EL (cell line): ENCODE results near the gene ADAP2.
"Not testable (repeated sequence)": the region's sequence is repeated elsewhere in the genome, so short reads cannot be mapped to it uniquely, and the experiment has no call there.

Source experiments
- DNase-seq: peaks from one replicate; pipeline ENCODE4 v3.0.0-alpha.2; 2016

ADAP2 gene

DNA sequence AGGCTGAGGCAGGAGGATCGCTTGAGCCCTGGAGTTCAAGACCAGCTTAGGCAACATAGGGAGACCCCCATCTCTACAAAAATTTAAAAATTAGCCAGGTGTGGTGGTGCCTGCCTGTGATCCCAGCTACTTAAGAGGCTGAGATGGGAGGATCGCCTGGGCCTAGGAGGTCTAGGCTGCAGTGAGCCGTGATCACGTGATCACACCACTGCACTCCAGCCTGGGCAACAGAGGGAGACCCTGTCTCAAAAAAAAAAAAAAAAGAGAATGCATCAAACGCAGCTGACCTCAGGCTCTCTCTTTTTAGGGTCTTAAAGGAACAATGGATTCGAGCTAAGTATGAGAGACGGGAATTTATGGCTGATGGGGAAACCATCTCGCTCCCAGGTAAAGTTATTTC, 9.8 kb downstream of the ADAP2 start:
- not testable (repeated sequence) for DNase-seq

- no peak for DNase-seq
These were observed 12.2 kb downstream of the ADAP2 start for GRCh38 chr17:30933966-30934365.

DNA sequence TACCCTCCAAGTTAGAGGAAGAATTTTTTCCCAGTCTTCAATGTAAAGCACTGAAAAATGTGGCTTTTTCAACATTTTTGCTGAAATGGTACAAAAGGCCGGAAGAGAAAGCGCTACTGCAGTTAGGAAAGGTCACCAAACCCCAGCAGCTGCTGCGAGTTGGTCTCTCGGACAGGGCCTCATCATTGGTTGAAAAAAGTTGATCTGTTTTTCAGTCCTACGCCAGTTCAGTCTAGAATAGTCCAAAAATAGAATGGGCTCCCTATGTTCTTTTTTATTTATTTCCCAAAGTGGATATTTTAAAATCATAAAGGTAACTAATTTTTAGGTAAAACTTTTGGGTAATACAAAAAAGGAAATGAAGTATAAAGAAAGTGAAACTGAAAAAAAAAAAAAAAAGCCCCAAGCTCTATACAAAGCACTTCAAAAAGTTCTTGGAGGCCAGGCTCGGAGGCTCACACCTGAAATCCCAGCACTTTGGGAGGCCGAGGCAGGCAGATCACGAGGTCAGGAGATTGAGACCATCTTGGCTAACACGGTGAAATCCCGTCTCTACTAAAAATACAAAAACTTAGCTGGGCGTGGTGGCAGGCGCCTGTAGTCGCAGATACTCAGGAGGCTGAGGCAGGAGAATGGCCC, 17.4 kb downstream of the ADAP2 start:
- no peak for DNase-seq

- peak; percentile 42 for DNase-seq
These were observed 20.7 kb downstream of the ADAP2 start for GRCh38 chr17:30942308-30943079.

DNA sequence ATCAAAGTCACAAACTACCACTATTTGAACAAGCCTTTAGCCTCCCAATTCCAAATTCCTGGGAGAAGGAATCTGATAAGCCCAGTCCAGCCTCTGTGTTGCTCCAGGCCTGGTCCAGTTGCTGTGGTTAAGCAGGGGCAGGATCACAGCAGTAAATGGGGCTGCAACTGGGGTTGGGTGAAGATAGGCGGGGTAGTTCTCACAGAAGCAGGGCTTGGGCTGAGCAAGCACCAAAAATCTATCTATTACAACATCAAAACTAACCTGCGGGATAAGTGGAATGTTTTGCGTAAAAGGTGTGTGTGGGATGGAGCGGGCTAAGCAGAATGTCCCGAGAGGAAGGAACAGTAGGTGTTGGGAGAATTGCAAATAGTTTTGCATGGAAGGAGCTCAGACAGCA, 26.1 kb downstream of the ADAP2 start:
- no peak for DNase-seq

DNA sequence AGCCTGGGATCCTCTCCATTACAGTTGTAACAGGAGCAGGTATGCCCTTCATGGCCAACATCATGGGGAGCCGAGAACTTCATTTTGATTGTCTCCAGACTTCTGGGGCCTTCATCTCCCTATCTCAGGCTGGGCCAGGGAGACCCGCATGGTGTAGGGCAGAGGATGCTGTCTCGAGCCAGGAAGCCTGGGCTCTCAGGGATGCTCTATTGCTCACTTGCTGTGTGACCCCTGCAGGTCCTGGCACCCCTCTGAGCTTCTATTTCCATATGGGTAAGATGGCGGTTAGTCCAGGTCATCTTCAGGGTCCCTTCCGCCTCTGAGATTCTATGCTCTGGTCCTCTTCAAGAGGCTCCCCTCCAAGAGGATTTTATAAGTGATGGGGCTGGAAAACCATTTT, 28.4 kb downstream of the ADAP2 start:
- no peak for DNase-seq

GRCh38 chr17:30950669-30951399, 29.1 kb downstream of the ADAP2 start:
- DNase-seq: peak; percentile 85

- DNase-seq: no peak
These were observed 31.1 kb downstream of the ADAP2 start for GRCh38 chr17:30952638-30953393.

- no peak for DNase-seq
These were observed 32.5 kb downstream of the ADAP2 start for GRCh38 chr17:30954046-30954830.

- no peak for DNase-seq
These were observed 35.1 kb downstream of the ADAP2 start for GRCh38 chr17:30956764-30957374.

- no peak for DNase-seq
These were observed 36.0 kb downstream of the ADAP2 start for GRCh38 chr17:30957741-30958140.

- no peak for DNase-seq
These were observed 36.4 kb downstream of the ADAP2 start for GRCh38 chr17:30958187-30958586.

DNA sequence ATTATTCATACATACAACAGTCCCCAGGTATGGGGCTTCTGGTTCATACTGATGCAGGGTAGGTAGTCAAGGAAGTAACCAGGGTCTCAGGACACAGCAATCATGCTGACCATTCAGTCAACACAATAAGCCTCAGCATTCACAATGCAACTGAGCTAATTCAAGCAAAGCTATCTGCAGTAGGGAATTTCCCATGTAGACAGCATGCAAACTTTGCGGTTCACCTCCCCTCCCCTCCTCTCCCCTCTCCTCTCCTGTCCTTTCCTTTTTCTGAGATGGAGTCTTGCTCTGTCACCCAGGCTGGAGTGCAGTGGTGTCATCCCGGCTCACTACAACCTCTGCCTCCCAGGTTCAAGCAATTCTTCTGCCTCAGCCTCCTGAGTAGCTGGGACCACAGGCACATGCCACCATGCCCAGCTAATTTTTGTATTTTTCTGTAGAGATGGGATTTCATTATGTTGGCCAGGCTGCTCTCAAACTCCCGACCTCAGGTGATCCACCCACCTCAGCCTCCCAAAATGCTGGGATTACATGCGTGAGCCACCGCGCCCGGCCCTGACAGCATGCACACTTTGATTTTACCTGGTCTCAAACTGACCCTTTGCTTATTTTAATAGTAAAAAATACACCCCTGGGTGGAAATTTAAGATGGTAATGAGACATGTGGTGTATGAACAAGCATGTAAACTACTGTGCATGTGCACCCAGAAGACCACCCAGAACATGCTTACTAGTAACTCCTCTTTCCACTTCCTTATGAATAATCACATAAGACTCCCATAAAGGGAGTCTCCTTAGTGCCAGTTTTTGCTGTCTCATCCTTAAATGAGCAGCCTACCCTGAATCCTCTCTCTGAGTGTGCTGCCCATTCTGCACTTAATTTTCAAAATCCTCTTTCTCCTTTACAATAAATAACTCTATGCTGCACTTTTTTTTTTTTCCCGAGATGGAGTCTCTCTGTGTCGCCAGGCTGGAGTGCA, 39.8 kb downstream of the ADAP2 start:
- DNase-seq: no peak

GRCh38 chr17:30964312-30964711, 42.6 kb downstream of the ADAP2 start:
- DNase-seq: not testable (repeated sequence)

GRCh38 chr17:30964876-30965275, 43.1 kb downstream of the ADAP2 start:
- peak; percentile 56 for DNase-seq

DNA sequence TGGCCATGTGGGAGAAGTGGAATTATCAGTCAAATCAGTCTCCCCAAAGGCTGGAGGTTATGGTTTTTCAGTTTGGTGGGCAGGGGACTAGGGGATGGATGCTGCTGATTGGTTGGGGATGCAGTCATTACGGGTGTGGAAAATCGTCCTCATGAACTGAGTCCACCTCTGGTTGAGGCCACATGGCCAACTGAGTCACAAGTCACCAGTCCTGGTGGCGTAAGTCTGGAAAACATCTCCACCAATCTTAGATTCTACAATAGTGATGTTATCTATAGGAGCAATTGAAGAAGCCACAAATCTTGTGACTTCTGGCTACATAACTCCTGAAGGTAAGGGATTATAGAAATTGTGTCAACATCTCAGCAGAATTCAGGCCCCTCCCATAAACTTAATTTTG, 43.9 kb downstream of the ADAP2 start:
- no peak for DNase-seq

DNA sequence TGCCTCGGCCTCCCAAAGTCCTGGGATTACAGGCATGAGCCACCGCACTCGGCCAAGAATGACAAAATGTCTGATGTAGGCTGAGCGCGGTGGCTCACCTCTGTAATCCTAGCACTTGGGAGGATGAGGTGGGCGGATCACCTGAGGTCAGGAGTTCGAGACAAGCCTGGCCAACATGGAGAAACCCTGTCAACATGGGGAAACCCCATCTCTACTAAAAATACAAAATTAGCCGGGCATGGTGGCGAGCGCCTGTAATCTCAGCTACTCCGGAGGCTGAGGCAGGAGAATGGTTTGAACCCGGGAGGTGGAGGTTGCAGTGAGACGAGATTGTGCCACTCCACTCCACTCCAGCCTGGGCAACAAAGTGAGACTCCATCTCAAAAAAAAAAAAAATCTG, 46.2 kb downstream of the ADAP2 start:
- not testable (repeated sequence) for DNase-seq

DNA sequence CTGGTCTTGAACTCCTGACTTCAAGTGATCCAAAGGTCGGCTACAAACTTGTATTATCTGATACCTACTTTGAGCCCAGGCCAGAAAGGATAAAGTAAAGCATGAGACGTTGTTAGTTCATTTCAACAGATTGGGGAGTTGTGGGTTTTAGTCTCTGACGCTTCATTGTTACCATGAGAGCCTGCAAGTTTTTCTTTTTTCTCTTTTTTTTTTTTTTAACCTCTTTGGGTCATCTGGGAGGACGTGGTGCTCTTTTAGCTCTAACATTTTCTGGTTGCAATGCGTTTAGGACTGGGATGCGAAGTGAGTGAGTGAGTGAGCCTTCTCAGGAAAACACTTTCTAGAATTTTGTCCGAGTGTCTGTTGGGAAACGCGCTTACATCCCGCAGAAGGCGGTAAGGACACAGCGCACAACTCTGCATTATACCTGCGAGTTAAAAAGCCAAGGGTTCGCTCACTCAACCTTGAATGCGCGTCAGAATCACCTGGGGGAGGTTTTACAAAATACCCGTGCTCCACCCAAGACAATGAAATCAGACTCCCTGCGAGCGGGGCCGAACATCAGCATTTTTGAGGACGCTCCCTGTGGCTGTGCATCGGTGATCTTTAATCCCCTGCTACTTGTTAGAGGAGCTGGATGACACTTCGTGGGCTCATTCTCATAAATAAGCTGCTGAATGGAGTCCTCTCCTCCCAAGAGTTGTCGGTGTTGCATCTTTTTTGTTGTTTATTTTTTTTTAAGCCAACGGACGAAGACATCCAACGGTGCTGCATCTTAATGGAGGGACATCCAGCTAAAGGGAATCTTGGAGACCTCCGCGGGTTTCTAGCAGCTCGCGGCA, 48.5 kb downstream of the ADAP2 start:
- DNase-seq: no peak

DNA sequence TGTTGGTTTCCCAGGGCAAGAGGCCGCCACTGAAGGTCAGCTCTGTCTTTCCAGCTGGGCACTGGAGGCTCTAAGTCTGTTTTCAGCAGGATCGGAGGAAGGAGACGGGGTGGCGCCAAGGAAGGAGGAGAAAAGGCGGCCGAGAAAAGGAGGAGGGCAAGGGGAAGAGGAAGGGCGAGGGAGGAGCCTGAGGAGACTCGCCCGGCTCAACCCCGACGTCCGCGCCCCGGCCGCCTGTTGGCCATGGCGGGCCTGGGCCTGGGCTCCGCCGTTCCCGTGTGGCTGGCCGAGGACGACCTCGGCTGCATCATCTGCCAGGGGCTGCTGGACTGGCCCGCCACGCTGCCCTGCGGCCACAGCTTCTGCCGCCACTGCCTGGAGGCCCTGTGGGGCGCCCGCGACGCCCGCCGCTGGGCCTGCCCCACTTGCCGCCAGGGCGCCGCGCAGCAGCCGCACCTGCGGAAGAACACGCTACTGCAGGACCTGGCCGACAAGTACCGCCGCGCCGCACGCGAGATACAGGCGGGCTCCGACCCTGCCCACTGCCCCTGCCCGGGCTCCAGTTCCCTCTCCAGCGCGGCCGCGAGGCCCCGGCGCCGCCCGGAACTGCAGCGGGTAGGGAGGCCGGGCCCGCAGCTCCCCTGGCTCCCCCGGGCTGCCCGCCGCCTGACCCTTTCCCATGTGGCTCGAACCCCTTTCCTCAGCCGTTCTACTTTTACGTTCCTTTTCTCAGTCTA, 49.3 kb downstream of the ADAP2 start, which contains the start of gene RNF135:
RNF135 (plus strand) TSS at position 209 of the 737 bp plus-strand sequence; CDS start at position 244, 35 bp downstream.
- peak; percentile 93 for DNase-seq
